ENCODE results near the gene DLG2.

GRCh38 chr11:85165819-85166218 is 461.3 kb downstream of the DLG2 start:
- no peak for TF ChIP-seq POLR2AphosphoS5 (IDR thresholded peaks at IDR 0.05; ENCODE audit: low read depth, low read length)
- TF ChIP-seq, protein P1, sequence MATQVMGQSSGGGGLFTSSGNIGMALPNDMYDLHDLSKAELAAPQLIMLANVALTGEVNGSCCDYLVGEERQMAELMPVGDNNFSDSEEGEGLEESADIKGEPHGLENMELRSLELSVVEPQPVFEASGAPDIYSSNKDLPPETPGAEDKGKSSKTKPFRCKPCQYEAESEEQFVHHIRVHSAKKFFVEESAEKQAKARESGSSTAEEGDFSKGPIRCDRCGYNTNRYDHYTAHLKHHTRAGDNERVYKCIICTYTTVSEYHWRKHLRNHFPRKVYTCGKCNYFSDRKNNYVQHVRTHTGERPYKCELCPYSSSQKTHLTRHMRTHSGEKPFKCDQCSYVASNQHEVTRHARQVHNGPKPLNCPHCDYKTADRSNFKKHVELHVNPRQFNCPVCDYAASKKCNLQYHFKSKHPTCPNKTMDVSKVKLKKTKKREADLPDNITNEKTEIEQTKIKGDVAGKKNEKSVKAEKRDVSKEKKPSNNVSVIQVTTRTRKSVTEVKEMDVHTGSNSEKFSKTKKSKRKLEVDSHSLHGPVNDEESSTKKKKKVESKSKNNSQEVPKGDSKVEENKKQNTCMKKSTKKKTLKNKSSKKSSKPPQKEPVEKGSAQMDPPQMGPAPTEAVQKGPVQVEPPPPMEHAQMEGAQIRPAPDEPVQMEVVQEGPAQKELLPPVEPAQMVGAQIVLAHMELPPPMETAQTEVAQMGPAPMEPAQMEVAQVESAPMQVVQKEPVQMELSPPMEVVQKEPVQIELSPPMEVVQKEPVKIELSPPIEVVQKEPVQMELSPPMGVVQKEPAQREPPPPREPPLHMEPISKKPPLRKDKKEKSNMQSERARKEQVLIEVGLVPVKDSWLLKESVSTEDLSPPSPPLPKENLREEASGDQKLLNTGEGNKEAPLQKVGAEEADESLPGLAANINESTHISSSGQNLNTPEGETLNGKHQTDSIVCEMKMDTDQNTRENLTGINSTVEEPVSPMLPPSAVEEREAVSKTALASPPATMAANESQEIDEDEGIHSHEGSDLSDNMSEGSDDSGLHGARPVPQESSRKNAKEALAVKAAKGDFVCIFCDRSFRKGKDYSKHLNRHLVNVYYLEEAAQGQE (IDR thresholded peaks at IDR 0.05; ENCODE audit: insufficient read depth in 1 of 2, low read depth in 2 of 2, low read length in 2 of 2), result no peak
